Neuronal stem cell (in vitro differentiated cells): Measurements from ENCODE around the gene MANBA.
"Not testable (repeated sequence)": the region's sequence is repeated elsewhere in the genome, so short reads cannot be mapped to it uniquely, and the experiment has no call there.

Experiments used
- DNase-seq: peaks from one replicate; pipeline ENCODE4 v3.0.0-alpha.2; 2013; ENCODE audit warnings: low spot score
- H2AFZ ChIP-seq: one replicate; pipeline ENCODE4 v1.6.1; 2013; ENCODE audit warnings: mild to moderate bottlenecking, low read length, inconsistent platforms
- H2AK5ac ChIP-seq: 2 replicates; pipeline ENCODE4 v1.6.1; 2013; ENCODE audit warnings: low read depth, mild to moderate bottlenecking, inconsistent platforms, low read length, moderate library complexity, mixed read lengths
- H2BK120ac ChIP-seq: 2 replicates; pipeline ENCODE4 v1.6.1; 2013; ENCODE audit warnings: low read depth, mild to moderate bottlenecking, inconsistent platforms, low read length, moderate library complexity, mixed read lengths
- H2BK12ac ChIP-seq: one replicate; pipeline ENCODE4 v1.6.1; 2013; ENCODE audit warnings: low read length, inconsistent platforms
- H2BK15ac ChIP-seq: 2 replicates; pipeline ENCODE4 v1.6.1; 2013; ENCODE audit warnings: mild to moderate bottlenecking, low read length, inconsistent platforms, mixed read lengths
- H2BK5ac ChIP-seq: one replicate; pipeline ENCODE4 v1.6.1; 2013; ENCODE audit warnings: inconsistent platforms, mild to moderate bottlenecking, low read length, moderate library complexity
- H3K14ac ChIP-seq: one replicate; pipeline ENCODE4 v1.6.1; 2013; ENCODE audit warnings: low read length, inconsistent platforms
- H3K18ac ChIP-seq: 2 replicates; pipeline ENCODE4 v1.6.1; 2013; ENCODE audit warnings: low read length, inconsistent platforms
- H3K23ac ChIP-seq: 2 replicates; pipeline ENCODE4 v1.6.1; 2013; ENCODE audit warnings: low read depth, mild to moderate bottlenecking, mixed read lengths, low read length, inconsistent platforms; ENCODE audit not compliant: poor library complexity
- H3K27ac ChIP-seq: replicated peaks from 3 replicates; pipeline ENCODE4 v1.5.1; 2013; ENCODE audit warnings: low read length, inconsistent platforms
- H3K27me3 ChIP-seq, 3 experiments: 2 replicates each; pipeline ENCODE4 v1.6.1; 2013; ENCODE audit warnings: low read length in 3 of 3, mild to moderate bottlenecking in 2 of 3, inconsistent platforms in 1 of 3, low read depth in 1 of 3, mixed read lengths in 1 of 3, moderate library complexity in 1 of 3; ENCODE audit not compliant: control insufficient read depth in 3 of 3, insufficient read depth in 3 of 3
- H3K36me3 ChIP-seq, 2 donors: replicated peaks in 1 of 2; 2 replicates each; pipeline ENCODE4 v1.6.1; 2013; ENCODE audit warnings: low read length in 2 of 2; ENCODE audit not compliant: control insufficient read depth in 2 of 2, insufficient read depth in 2 of 2
- H3K4ac ChIP-seq: 2 replicates; pipeline ENCODE4 v1.6.1; 2013; ENCODE audit warnings: inconsistent platforms, mild to moderate bottlenecking, low read length, moderate library complexity
- H3K4me1 ChIP-seq, 2 donors: 1 replicate in 1 of 2; 2 replicates in 1 of 2; pipeline ENCODE4 v1.6.1; 2013; ENCODE audit warnings: low read length in 2 of 2, low read depth in 1 of 2; ENCODE audit not compliant: control insufficient read depth in 2 of 2, insufficient read depth in 1 of 2
- H3K4me2 ChIP-seq: one replicate; pipeline ENCODE4 v1.6.1; 2013; ENCODE audit warnings: mild to moderate bottlenecking, low read length, inconsistent platforms; ENCODE audit not compliant: insufficient read depth, poor library complexity, severe bottlenecking
- H3K4me3 ChIP-seq, 2 donors: 2 replicates each; pipeline ENCODE4 v1.5.1; 2013; ENCODE audit warnings: low read length in 2 of 2, mild to moderate bottlenecking in 2 of 2, inconsistent platforms in 1 of 2, moderate library complexity in 1 of 2
- H3K79me1 ChIP-seq: one replicate; pipeline ENCODE4 v1.6.1; 2013; ENCODE audit warnings: low read depth, mild to moderate bottlenecking, inconsistent platforms, low read length, moderate library complexity
- H3K9ac ChIP-seq: one replicate; pipeline ENCODE4 v1.6.1; 2013; ENCODE audit warnings: mild to moderate bottlenecking, low read depth, low read length, inconsistent platforms; ENCODE audit not compliant: poor library complexity
- H3K9me3 ChIP-seq, 2 donors: replicated peaks in 1 of 2; 2 replicates each; pipeline versions ENCODE3 to v1.6.1; 2013; ENCODE audit warnings: low read length in 2 of 2, mild to moderate bottlenecking in 2 of 2, inconsistent platforms in 1 of 2, low read depth in 1 of 2, mixed read lengths in 1 of 2, moderate library complexity in 1 of 2; ENCODE audit not compliant: control insufficient read depth in 2 of 2, insufficient read depth in 1 of 2
- H4K8ac ChIP-seq: one replicate; pipeline ENCODE4 v1.6.1; 2013; ENCODE audit warnings: low read depth, mild to moderate bottlenecking, inconsistent platforms, low read length, moderate library complexity
- H4K91ac ChIP-seq: one replicate; pipeline ENCODE4 v1.6.1; 2013; ENCODE audit warnings: low read length, low read depth, mild to moderate bottlenecking, inconsistent platforms; ENCODE audit not compliant: poor library complexity
- WGBS, 2 donors: extraction: QIAGEN DNeasy Blood & Tissue Kit; methylation state at CpG; one replicate each; pipeline ENCODE4 v1.1.7; 2013; ENCODE audit warnings: missing lambda C conversion rate in 2 of 2, mixed read lengths in 1 of 2; ENCODE audit not compliant: insufficient read length in 2 of 2, insufficient replicate concordance in 1 of 2; ENCODE audit errors: extremely low coverage in 2 of 2; 5-methylcytosine and 5-hydroxymethylcytosine counted together

The MANBA gene

GRCh38 chr4:102751941-102752340 lies 8.8 kb downstream of the MANBA start:
- no peak overlapping the region for H3K27ac ChIP-seq
- H2BK5ac ChIP-seq, result no peak overlapping the region
- H3K79me1 ChIP-seq, result no peaks in the 10 kb centered on the region
- H2BK120ac ChIP-seq, result no peak overlapping the region
- no peaks in the 10 kb centered on the region for H3K27me3 ChIP-seq
- H3K9ac ChIP-seq, result no peak overlapping the region
- no CpG with 5 or more reads among the region's 4 CpGs for WGBS, 2 donors
- no peak overlapping the region for H4K8ac ChIP-seq
- no peak overlapping the region for H3K4ac ChIP-seq
- H3K4me3 ChIP-seq, result no peak overlapping the region
- no peak overlapping the region for H2BK12ac ChIP-seq
- no peak for DNase-seq
- no peak overlapping the region for H4K91ac ChIP-seq
- no peak overlapping the region for H3K18ac ChIP-seq
- H2AK5ac ChIP-seq, result no peak overlapping the region
- no peak overlapping the region for H2AFZ ChIP-seq
- H3K4me1 ChIP-seq, result no peaks in the 10 kb centered on the region
- H3K23ac ChIP-seq, result no peak overlapping the region
- no peaks in the 10 kb centered on the region for H3K9me3 ChIP-seq
- no peak overlapping the region for H3K4me2 ChIP-seq
- no peak overlapping the region for H2BK15ac ChIP-seq
- H3K14ac ChIP-seq, result no peak overlapping the region
- H3K36me3 ChIP-seq, result no peaks in the 10 kb centered on the region

- H2BK5ac ChIP-seq, H3K27me3 ChIP-seq, H3K14ac ChIP-seq, H2AK5ac ChIP-seq, H2BK12ac ChIP-seq, H4K91ac ChIP-seq, H3K79me1 ChIP-seq, H3K9me3 ChIP-seq, H3K27ac ChIP-seq, DNase-seq, H3K4me2 ChIP-seq, H3K36me3 ChIP-seq, H2BK15ac ChIP-seq, H4K8ac ChIP-seq, H2AFZ ChIP-seq, H2BK120ac ChIP-seq, H3K4me3 ChIP-seq, H3K9ac ChIP-seq, H3K18ac ChIP-seq, H3K4ac ChIP-seq, H3K4me1 ChIP-seq, H3K23ac ChIP-seq: not testable (repeated sequence)
- no CpG with 5 or more reads among the region's 4 CpGs for WGBS, 2 donors
Measured at GRCh38 chr4:102743352-102743751, 17.4 kb downstream of the MANBA start.

GRCh38 chr4:102738802-102739201 lies 22.0 kb downstream of the MANBA start:
- H3K79me1 ChIP-seq, H2AK5ac ChIP-seq, DNase-seq, H4K8ac ChIP-seq, H3K4me1 ChIP-seq, H2BK5ac ChIP-seq, H3K36me3 ChIP-seq, H3K18ac ChIP-seq, H3K27ac ChIP-seq, H3K4ac ChIP-seq, H3K4me2 ChIP-seq, H3K14ac ChIP-seq, H3K9ac ChIP-seq, H2BK15ac ChIP-seq, H2AFZ ChIP-seq, H3K27me3 ChIP-seq, H3K23ac ChIP-seq, H4K91ac ChIP-seq, H2BK12ac ChIP-seq, H3K4me3 ChIP-seq, H2BK120ac ChIP-seq: not testable (repeated sequence)
- no CpG with 5 or more reads among the region's 2 CpGs for WGBS, 2 donors
- peaks cover 0 to 10% of the 10 kb centered on the region in 2 donors for H3K9me3 ChIP-seq

- Histone ChIP-seq H2AK5ac (no peak overlapping the region), H2BK15ac (no peak overlapping the region), H2BK120ac (no peak overlapping the region), H3K27me3 (no peaks in the 10 kb centered on the region), H3K9me3 (peaks cover 0 to 10% of the 10 kb centered on the region in 2 donors), H4K8ac (no peak overlapping the region), H3K79me1 (peaks cover 2% of the 10 kb centered on the region), H4K91ac (no peak overlapping the region), H3K27ac (no peak overlapping the region), H3K36me3 (peaks cover 0 to 4% of the 10 kb centered on the region in 2 donors), H2BK5ac (no peak overlapping the region), H3K14ac (no peak overlapping the region), H3K4me1 (no peaks in the 10 kb centered on the region), H3K4me3 (no peak overlapping the region), H3K9ac (no peak overlapping the region), H3K18ac (no peak overlapping the region), H3K4me2 (no peak overlapping the region), H3K4ac (no peak overlapping the region), H2BK12ac (no peak overlapping the region), H3K23ac (no peak overlapping the region), H2AFZ (no peak overlapping the region)
- DNase-seq, result no peak
- no CpG with 5 or more reads among the region's 11 CpGs for WGBS, 2 donors
Measured at GRCh38 chr4:102736636-102737549, 23.9 kb downstream of the MANBA start.
